Left ventricle myocardium superior (tissue), 1 donor: Measurements from ENCODE around the gene L1CAM. TPM values are rescaled to one million over a fixed set of nuclear protein-coding genes. Genes with fewer than 3 reads are reported as not detected.
"Not testable (repeated sequence)": the region's sequence is repeated elsewhere in the genome, so short reads cannot be mapped to it uniquely, and the experiment has no call there.

Experiments used
- ATAC-seq: fragments of 200-7000 bp; cut with Tn5 transposase; one replicate; pipeline ENCODE4 v1.9.1; 2020; ENCODE audit warnings: mild to moderate bottlenecking, moderate library complexity
- DNase-seq: peaks from one replicate; pipeline ENCODE4 v3.0.0-alpha.2; 2020
- intact Hi-C: fragments of 100-400 bp; cut with micrococcal nuclease; formaldehyde crosslinking; loops from one replicate; pipeline ENCODE4 v1.11.0; 2022
- total RNA-seq: library from RNA; stranded (reverse); fragmentation: NEBNext Ultra II Directional; extraction: Animal tissue kit (Norgen Biotek cat#: 25700); gene quantifications from one replicate; pipeline ENCODE4 v1.2.1, GENCODE V29; 2021
- donor health status: DM: no; HTN: yes; CAD: no; lungs with severe emphysema.

The L1CAM gene
- total RNA-seq, 1 donor from 2014 or later, result 4.8 TPM

DNA sequence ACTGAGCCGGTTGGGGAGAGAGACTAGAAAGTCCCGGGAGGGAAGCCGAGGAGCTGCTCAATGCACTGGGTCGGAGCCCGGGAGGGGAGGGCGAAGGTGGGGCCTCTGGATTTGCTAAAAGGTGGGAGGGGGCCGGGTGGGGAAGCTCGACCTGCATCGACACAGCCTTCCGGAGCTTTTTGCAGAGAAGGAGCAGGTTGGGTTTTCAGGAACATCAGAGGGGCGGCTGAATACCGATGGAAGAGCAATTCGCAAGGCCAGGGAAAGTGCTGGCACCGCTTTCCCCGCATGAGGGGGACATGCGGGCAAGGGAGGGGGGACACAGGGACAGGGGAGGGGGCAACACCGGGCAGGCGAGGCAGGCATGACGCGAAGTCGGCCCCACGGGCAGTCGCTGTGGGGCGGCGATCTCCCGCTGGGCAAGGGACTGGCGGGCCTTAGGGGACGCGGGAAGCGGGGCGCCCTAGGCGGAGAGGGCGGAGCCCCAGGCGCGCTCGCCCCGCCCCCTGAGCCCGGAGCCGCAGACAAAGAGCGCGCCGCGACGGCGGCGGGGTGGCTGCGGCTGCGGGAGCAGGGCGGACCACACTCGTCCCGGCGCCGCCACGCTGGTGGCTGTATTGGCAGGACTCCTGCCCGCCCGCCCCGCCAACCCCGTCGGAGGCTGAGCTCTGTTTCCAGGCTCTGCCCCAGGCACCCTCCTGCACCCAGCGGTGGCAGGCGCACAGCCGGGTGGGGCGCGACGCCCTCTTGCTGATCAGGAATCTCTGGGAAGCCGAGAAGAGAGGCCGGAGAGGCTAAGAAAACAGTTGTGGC lies 67.2 kb downstream of the L1CAM start:
- ATAC-seq, result peak; percentile 92
- intact Hi-C loops, result no loop called here
- peak; percentile 74 for DNase-seq

- intact Hi-C loops, result not testable (repeated sequence)
Observed at GRCh38 chrX:153818064-153818463, 67.9 kb downstream of the L1CAM start.

DNA sequence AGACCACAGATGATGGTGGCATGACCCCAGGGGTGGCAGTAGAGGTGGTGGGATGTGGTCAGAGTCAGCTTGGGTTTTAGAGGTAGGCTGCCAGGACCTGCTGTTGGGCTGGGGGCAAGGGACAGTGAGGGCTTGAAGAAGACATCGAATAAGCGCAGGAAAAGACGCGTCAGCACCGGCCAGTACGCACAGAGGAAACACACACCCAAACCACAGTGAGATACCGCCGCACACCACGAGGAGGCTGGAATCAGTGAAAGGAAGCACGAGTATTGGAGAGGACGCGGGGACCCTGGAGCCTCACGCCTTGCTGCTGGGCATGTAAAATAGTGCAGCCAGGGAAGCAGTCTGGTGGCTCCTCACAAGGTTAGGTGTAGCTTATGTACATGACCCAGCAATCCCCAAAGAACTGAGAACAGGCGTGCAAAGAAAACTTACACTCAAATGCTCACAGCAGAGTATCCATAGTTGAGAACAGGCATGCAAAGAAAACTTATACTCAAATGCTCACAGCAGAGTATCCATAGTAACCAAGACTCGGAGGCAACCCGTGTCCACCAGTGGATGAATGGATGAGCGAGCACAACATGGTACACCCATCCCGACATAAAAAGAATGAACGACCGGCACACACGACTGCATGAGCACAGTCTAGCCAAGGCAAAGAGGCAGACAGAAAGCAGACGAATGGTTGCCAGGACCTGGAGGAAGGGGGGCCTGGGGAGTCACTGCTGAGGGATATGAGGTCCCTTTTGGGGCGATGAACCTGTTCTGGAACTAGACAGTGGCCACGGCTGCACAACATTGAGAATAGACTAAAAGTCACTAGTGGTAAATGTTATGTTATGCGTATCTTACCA lies 68.9 kb downstream of the L1CAM start:
- DNase-seq, result no peak
- intact Hi-C loops, result no loop called here
- ATAC-seq, result no peak

More at GRCh38 chrX:153818064-153818463, 67.9 kb downstream of the L1CAM start:
- not testable (repeated sequence) for DNase-seq, ATAC-seq

- intact Hi-C loops, result no loop called here
- ATAC-seq, result no peak
- no peak for DNase-seq
Observed at GRCh38 chrX:153814591-153815315, 71.2 kb downstream of the L1CAM start.

- ATAC-seq (no peak), DNase-seq (no peak)
- intact Hi-C loops, result no loop called here
Observed at GRCh38 chrX:153813161-153813560, 72.8 kb downstream of the L1CAM start.

GRCh38 chrX:153812220-153812619 lies 73.8 kb downstream of the L1CAM start:
- intact Hi-C loops, result no loop called here
- no peak for ATAC-seq
- DNase-seq, result no peak

Other genes with a start within 250 kb of the L1CAM start
- 0.10 TPM for gene DUSP9, start 239.0 kb downstream of the L1CAM start, total RNA-seq
- 14.5 TPM for gene PNCK, start 212.4 kb downstream of the L1CAM start, total RNA-seq
- gene SLC6A8, start 198.2 kb downstream of the L1CAM start, total RNA-seq, result 208 TPM
- 91.6 TPM for gene BCAP31, start 161.8 kb downstream of the L1CAM start, total RNA-seq
- gene ABCD1, start 161.3 kb downstream of the L1CAM start, total RNA-seq, result 16.5 TPM
- 2.4 TPM for gene PLXNB3, start 121.9 kb downstream of the L1CAM start, total RNA-seq
- 43.6 TPM for gene SRPK3, start 105.1 kb downstream of the L1CAM start, total RNA-seq
- gene IDH3G, start 91.8 kb downstream of the L1CAM start, total RNA-seq, result 81.2 TPM
- gene SSR4, start 91.5 kb downstream of the L1CAM start, total RNA-seq, result 145 TPM
- gene PDZD4, start 55.6 kb downstream of the L1CAM start, total RNA-seq, result 2.6 TPM
- gene AVPR2, start 18.5 kb upstream of the L1CAM start, total RNA-seq, result 3.3 TPM
- gene ARHGAP4, start 40.1 kb upstream of the L1CAM start, total RNA-seq, result 10.0 TPM
- gene NAA10, start 48.9 kb upstream of the L1CAM start, total RNA-seq, result 72.2 TPM
- 8.9 TPM for gene RENBP, start 58.5 kb upstream of the L1CAM start, total RNA-seq
- gene HCFC1, start 85.6 kb upstream of the L1CAM start, total RNA-seq, result 27.0 TPM
- gene TMEM187, start 86.6 kb upstream of the L1CAM start, total RNA-seq, result 6.0 TPM
- gene IRAK1, start 133.7 kb upstream of the L1CAM start, total RNA-seq, result 33.9 TPM
- gene MECP2, start 211.5 kb upstream of the L1CAM start, total RNA-seq, result 35.9 TPM